Measurements from ENCODE around the gene MFSD6.

The MFSD6 gene

GRCh38 chr2:190451561-190452176 is 43.5 kb downstream of the MFSD6 start (continued):
- TF ChIP-seq ZNF426 (tag by site-specific recombination; IDR thresholded peaks at IDR 0.05) = no peak
- TF ChIP-seq ZNF776 (tag by site-specific recombination; IDR thresholded peaks at IDR 0.05; ENCODE audit: borderline replicate concordance) = no peak
- TF ChIP-seq ZSCAN4 (tag by site-specific recombination; IDR thresholded peaks at IDR 0.05) = no peak

GRCh38 chr2:190452433-190452832 is 44.3 kb downstream of the MFSD6 start:
- POLR2A ChIA-PET = no interaction called here
- no peaks in the 10 kb centered on the region for H3K36me3 ChIP-seq (ENCODE audit: control insufficient read depth in 2 of 2, insufficient read depth in 1 of 2, low read length in 2 of 2)
- TF ChIP-seq OSR2 (tag by site-specific recombination; IDR thresholded peaks at IDR 0.05) = no peak
- no peak for TF ChIP-seq ZNF623 (tag by site-specific recombination; IDR thresholded peaks at IDR 0.05)
- no peak for TF ChIP-seq REPIN1 (tag by site-specific recombination; IDR thresholded peaks at IDR 0.05; ENCODE audit: low read depth)
- TF ChIP-seq ZBTB1 (tag by site-specific recombination; IDR thresholded peaks at IDR 0.05) = no peak
- TF ChIP-seq ZNF248 (tag by site-specific recombination; IDR thresholded peaks at IDR 0.05) = no peak
- no peak for TF ChIP-seq ZNF529 (tag by site-specific recombination; IDR thresholded peaks at IDR 0.05; ENCODE audit: insufficient replicate concordance)
- TF ChIP-seq ZNF140 (tag by site-specific recombination; IDR thresholded peaks at IDR 0.05) = no peak
- no peak for TF ChIP-seq ZNF580 (tag by site-specific recombination; IDR thresholded peaks at IDR 0.05)
- TF ChIP-seq ZNF221 (tag by site-specific recombination; IDR thresholded peaks at IDR 0.05; ENCODE audit: borderline replicate concordance) = no peak
- no peak for TF ChIP-seq ZNF677 (tag by site-specific recombination; IDR thresholded peaks at IDR 0.05)
- TF ChIP-seq ZNF121 (tag by site-specific recombination; IDR thresholded peaks at IDR 0.05) = no peak
- TF ChIP-seq SCRT2 (tag by site-specific recombination; IDR thresholded peaks at IDR 0.05) = no peak
- TF ChIP-seq ZNF292 (tag by site-specific recombination; IDR thresholded peaks at IDR 0.05; ENCODE audit: borderline replicate concordance, low read depth) = no peak
- CTCF ChIA-PET = no interaction called here
- no peak overlapping the region for H3K4me3 ChIP-seq (ENCODE audit: low read depth, low read length)
- H3K9me3 ChIP-seq (ENCODE audit: control insufficient read depth, insufficient read depth, low read depth, low read length) = no peaks in the 10 kb centered on the region
- no peak overlapping the region for H3K27ac ChIP-seq (ENCODE audit: extremely low read depth, low read depth, low read length)
- no peaks in the 10 kb centered on the region for H3K4me1 ChIP-seq (ENCODE audit: control insufficient read depth, insufficient read depth, low read length)

- ChIA-PET POLR2A (no interaction called here), CTCF (no interaction called here)
- TF ChIP-seq ZSCAN23 (tag by site-specific recombination; IDR thresholded peaks at IDR 0.05) (no peak), ZNF555 (tag by site-specific recombination; conservative IDR thresholded peaks at IDR 0.05) (no peak), BCL11A (tag by site-specific recombination; IDR thresholded peaks at IDR 0.05; ENCODE audit: low read depth) (no peak), ZNF510 (tag by site-specific recombination; IDR thresholded peaks at IDR 0.05; ENCODE audit: insufficient replicate concordance) (no peak), ZNF324 (tag by site-specific recombination; IDR thresholded peaks at IDR 0.05) (no peak), ZNF266 (tag by site-specific recombination; IDR thresholded peaks at IDR 0.05; ENCODE audit: low read depth) (no peak), TSHZ1 (tag by site-specific recombination; IDR thresholded peaks at IDR 0.05; ENCODE audit: borderline replicate concordance) (no peak), ZNF311 (tag by site-specific recombination; IDR thresholded peaks at IDR 0.05; ENCODE audit: borderline replicate concordance) (no peak), ATF2 (tag by site-specific recombination; IDR thresholded peaks at IDR 0.05; ENCODE audit: low read depth) (no peak), ZNF433 (tag by site-specific recombination; IDR thresholded peaks at IDR 0.05; ENCODE audit: low read depth) (no peak), ZNF785 (tag by site-specific recombination; IDR thresholded peaks at IDR 0.05) (no peak), ZBTB8A (tag by site-specific recombination; IDR thresholded peaks at IDR 0.05) (no peak)
These were observed 46.6 kb downstream of the MFSD6 start for GRCh38 chr2:190454795-190455194.

More at GRCh38 chr2:190454795-190455194, 46.6 kb downstream of the MFSD6 start:
- Histone ChIP-seq H3K36me3 (ENCODE audit: control insufficient read depth in 2 of 2, insufficient read depth in 1 of 2, low read length in 2 of 2) (no peaks in the 10 kb centered on the region), H3K4me1 (ENCODE audit: control insufficient read depth, insufficient read depth, low read length) (no peaks in the 10 kb centered on the region), H3K9me3 (ENCODE audit: control insufficient read depth, insufficient read depth, low read depth, low read length) (no peaks in the 10 kb centered on the region), H3K4me3 (ENCODE audit: low read depth, low read length) (no peak overlapping the region), H3K27ac (ENCODE audit: extremely low read depth, low read depth, low read length) (no peak overlapping the region)
